ENCODE data around the gene AP4E1. TPM values are rescaled to one million over a fixed set of nuclear protein-coding genes. Genes with fewer than 3 reads are reported as not detected.
"Not testable (repeated sequence)": the region's sequence is repeated elsewhere in the genome, so short reads cannot be mapped to it uniquely, and the experiment has no call there.

AP4E1 gene
- total RNA-seq, 6 donors from 2014 or later, result 6.8 to 11.5 (median 9.4) TPM

DNA sequence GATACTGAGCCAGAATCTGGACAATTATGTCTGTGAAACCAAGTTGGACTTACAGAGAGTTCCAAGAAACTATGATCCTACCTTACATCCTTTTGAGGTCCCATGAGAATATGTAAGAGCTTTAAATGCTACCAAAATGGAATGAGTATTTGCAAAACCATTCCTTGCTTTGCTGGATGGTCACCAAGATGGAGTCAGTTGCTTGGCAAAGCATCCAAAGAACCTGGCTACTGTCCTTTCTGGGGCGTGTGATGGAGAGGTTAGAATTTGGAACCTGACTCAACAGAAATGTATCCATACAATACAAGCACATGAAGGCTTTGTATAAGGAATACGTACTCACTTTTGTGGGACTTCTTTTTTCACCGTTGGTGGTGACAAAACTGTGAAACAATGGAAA, 36.2 kb downstream of the AP4E1 start:
- Histone ChIP-seq H3K9me3 (no peaks in the 10 kb centered on the region), H3K4me1 (no peaks in the 10 kb centered on the region), H3K27ac (no peak overlapping the region), H3K4me3 (no peak overlapping the region), H3K36me3 (peaks cover 0 to 39% (median 6%) of the 10 kb centered on the region in 4 donors), H3K27me3 (no peaks in the 10 kb centered on the region)
- ATAC-seq (ENCODE audit: low FRiP score in 2 of 2) (no peak), DNase-seq (no peak)
- TF ChIP-seq CTCF (IDR thresholded peaks at IDR 0.05) (no peak), EP300 (IDR thresholded peaks at IDR 0.05) (no peak), POLR2A (IDR thresholded peaks at IDR 0.05) (no peak), POLR2AphosphoS5 (IDR thresholded peaks at IDR 0.05) (no peak)
- WGBS, 2 donors, result 98 to 100% methylated on average over 3 of the region's 3 CpGs

DNA sequence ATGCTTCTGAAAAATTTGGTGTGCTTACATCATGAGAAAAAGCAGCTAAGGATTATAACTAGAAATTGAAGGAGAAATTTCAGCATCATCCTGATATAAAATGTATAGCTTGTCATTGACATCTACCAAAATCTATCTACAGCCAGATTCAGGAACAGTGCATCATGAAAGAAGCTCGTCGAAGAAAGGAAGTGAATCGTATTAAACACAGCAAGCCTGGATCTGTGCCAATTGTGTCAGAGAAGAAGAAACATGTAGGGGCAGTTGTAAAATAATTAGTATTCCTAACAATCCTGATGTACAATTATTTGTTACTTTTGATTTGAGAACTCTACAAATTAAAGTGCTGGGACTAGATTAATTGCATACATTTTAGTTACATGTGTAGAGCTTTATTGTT, 37.2 kb downstream of the AP4E1 start:
- no peaks in the 10 kb centered on the region for H3K4me1 ChIP-seq
- H3K9me3 ChIP-seq, result no peaks in the 10 kb centered on the region
- no peak overlapping the region for H3K4me3 ChIP-seq
- no peak overlapping the region for H3K27ac ChIP-seq
- no peak for ATAC-seq (ENCODE audit: low FRiP score in 2 of 2)
- TF ChIP-seq EP300 (IDR thresholded peaks at IDR 0.05) (no peak), CTCF (IDR thresholded peaks at IDR 0.05) (no peak), POLR2AphosphoS5 (IDR thresholded peaks at IDR 0.05) (no peak), POLR2A (IDR thresholded peaks at IDR 0.05) (no peak)
- 37 to 41% methylated on average over 3 of the region's 3 CpGs for WGBS, 2 donors
- peaks cover 4 to 49% (median 12%) of the 10 kb centered on the region in 4 donors for H3K36me3 ChIP-seq
- H3K27me3 ChIP-seq, result no peaks in the 10 kb centered on the region
- no peak for DNase-seq

DNA sequence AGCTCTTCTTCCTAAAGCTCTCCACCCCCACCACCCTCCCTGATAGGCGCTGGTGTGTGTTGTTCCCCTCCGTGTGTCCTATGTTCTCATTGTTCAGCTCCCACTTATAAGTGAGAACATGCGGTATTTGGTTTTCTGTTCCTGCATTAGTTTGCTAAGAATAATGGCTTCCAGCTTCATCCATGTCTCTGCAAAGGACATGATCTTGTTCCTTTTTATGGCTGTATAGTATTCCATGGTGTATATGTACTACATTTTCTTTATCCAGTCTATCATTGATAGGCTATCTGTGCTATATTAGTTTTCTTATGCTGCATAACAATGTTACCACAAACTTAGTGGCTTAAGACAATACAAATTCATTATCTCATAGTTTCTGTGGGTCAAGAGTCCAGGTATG, 42.3 kb downstream of the AP4E1 start:
- WGBS, 2 donors, result 97 to 98% methylated on average over 3 of the region's 3 CpGs
- not testable (repeated sequence) for H3K27ac ChIP-seq; ATAC-seq (ENCODE audit: low FRiP score in 2 of 2); H3K9me3 ChIP-seq; H3K4me3 ChIP-seq; H3K27me3 ChIP-seq; DNase-seq; H3K4me1 ChIP-seq
- H3K36me3 ChIP-seq, result peaks cover 11 to 60% (median 27%) of the 10 kb centered on the region in 4 donors

DNA sequence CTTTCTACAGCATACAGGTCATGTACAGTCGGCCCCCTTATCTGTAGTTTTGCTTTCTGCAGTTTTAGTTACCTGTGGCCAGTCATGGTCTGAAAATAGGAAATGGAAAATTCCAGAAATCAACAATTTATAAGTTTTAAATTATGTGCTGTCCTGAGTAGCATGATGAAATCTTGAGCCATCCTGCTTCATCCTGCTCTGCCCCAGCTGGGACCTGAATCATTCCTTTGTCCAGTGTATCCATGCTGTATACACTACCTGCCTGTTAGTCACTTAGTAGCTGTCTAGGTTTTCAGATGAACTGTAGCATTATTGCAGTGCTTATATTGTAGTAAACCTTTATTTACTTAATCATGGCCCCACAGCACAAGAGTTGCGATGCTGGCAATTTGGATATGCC, 44.8 kb downstream of the AP4E1 start:
- H3K4me3 ChIP-seq, result no peak overlapping the region
- H3K27ac ChIP-seq, result no peak overlapping the region
- no peaks in the 10 kb centered on the region for H3K9me3 ChIP-seq
- ATAC-seq (ENCODE audit: low FRiP score in 2 of 2) (no peak), DNase-seq (no peak)
- H3K27me3 ChIP-seq, result no peaks in the 10 kb centered on the region
- TF ChIP-seq CTCF (IDR thresholded peaks at IDR 0.05) (no peak), POLR2AphosphoS5 (IDR thresholded peaks at IDR 0.05) (no peak), POLR2A (IDR thresholded peaks at IDR 0.05) (no peak), EP300 (IDR thresholded peaks at IDR 0.05) (no peak)
- WGBS, 2 donors, result 92 to 95% methylated on average over 2 of the region's 2 CpGs
- no peaks in the 10 kb centered on the region for H3K4me1 ChIP-seq
- peaks cover 11 to 78% (median 45%) of the 10 kb centered on the region in 4 donors for H3K36me3 ChIP-seq

DNA sequence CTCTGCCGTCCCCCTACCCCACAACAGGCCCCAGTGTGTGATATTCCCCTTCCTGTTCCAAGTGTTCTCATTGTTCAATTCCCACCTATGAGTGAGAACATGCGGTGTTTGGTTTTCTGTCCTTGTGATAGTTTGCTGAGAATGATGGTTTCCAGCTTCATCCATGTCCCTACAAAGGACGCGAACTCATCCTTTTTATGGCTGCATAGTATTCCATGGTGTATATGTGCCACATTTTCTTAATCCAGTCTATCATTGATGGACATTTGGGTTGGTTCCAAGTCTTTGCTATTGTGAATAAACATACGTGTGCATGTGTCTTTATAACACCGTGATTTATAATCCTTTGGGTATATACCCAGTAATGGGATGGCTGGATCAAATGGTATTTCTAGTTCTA, 46.4 kb downstream of the AP4E1 start:
- H3K36me3 ChIP-seq, result peaks cover 10 to 85% (median 58%) of the 10 kb centered on the region in 4 donors
- H3K9me3 ChIP-seq; ATAC-seq (ENCODE audit: low FRiP score in 2 of 2); H3K4me3 ChIP-seq; H3K27ac ChIP-seq; H3K27me3 ChIP-seq; H3K4me1 ChIP-seq; DNase-seq: not testable (repeated sequence)
- WGBS, 2 donors, result 95 to 96% methylated on average over 6 of the region's 6 CpGs

- no peak overlapping the region for H3K4me3 ChIP-seq
- no peaks in the 10 kb centered on the region for H3K27me3 ChIP-seq
- no peaks in the 10 kb centered on the region for H3K4me1 ChIP-seq
- DNase-seq (no peak), ATAC-seq (ENCODE audit: low FRiP score in 2 of 2) (no peak)
- H3K27ac ChIP-seq, result no peak overlapping the region
- TF ChIP-seq CTCF (IDR thresholded peaks at IDR 0.05) (no peak), POLR2AphosphoS5 (IDR thresholded peaks at IDR 0.05) (no peak), POLR2A (IDR thresholded peaks at IDR 0.05) (no peak), EP300 (IDR thresholded peaks at IDR 0.05) (no peak)
- H3K36me3 ChIP-seq, result peaks cover 5 to 52% (median 39%) of the 10 kb centered on the region in 4 donors
- peaks cover 7 to 19% (median 18%) of the 10 kb centered on the region in 4 donors for H3K9me3 ChIP-seq
Measured at GRCh38 chr15:50959717-50960116, 51.2 kb downstream of the AP4E1 start.
